ENCODE results near the gene KCNMB1.

KCNMB1 gene

GRCh38 chr5:170332058-170332457 is 57.1 kb downstream of the KCNMB1 start:
- no peak for TF ChIP-seq CTCF (conservative IDR thresholded peaks at IDR 0.05; ENCODE audit: low read depth, low read length)
- H3K4me3 ChIP-seq (ENCODE audit: low read depth, low read length): no peak overlapping the region
- no peak for DNase-seq (ENCODE audit: low read depth)

- no peak for TF ChIP-seq CTCF (conservative IDR thresholded peaks at IDR 0.05; ENCODE audit: low read depth, low read length)
- no peak for DNase-seq (ENCODE audit: low read depth)
- H3K4me3 ChIP-seq (ENCODE audit: low read depth, low read length): no peak overlapping the region
Observed at GRCh38 chr5:170330568-170331054, 58.6 kb downstream of the KCNMB1 start.

- DNase-seq (ENCODE audit: low read depth): no peak
- H3K4me3 ChIP-seq (ENCODE audit: low read depth, low read length): no peak overlapping the region
Observed at GRCh38 chr5:170329524-170329923, 59.6 kb downstream of the KCNMB1 start.

GRCh38 chr5:170327829-170328228 is 61.3 kb downstream of the KCNMB1 start:
- no peak for TF ChIP-seq CTCF (conservative IDR thresholded peaks at IDR 0.05; ENCODE audit: low read depth, low read length)
- H3K4me3 ChIP-seq (ENCODE audit: low read depth, low read length): no peak overlapping the region
- DNase-seq (ENCODE audit: low read depth): no peak

More at GRCh38 chr5:170329524-170329923, 59.6 kb downstream of the KCNMB1 start:
- no peak for TF ChIP-seq CTCF (conservative IDR thresholded peaks at IDR 0.05; ENCODE audit: low read depth, low read length)

GRCh38 chr5:170327168-170327567 is 62.0 kb downstream of the KCNMB1 start:
- no peak for TF ChIP-seq CTCF (conservative IDR thresholded peaks at IDR 0.05; ENCODE audit: low read depth, low read length)
- no peak overlapping the region for H3K4me3 ChIP-seq (ENCODE audit: low read depth, low read length)
- DNase-seq (ENCODE audit: low read depth): no peak
